ENCODE data around the gene VAPA.

VAPA gene

GRCh38 chr18:9930299-9930884, 16.6 kb downstream of the VAPA start:
- DNase-seq (ENCODE audit: low read depth in 1 of 2, low spot score in 1 of 2): no peak
- H3K27ac ChIP-seq (replicated peaks): no peak overlapping the region
- H3K4me3 ChIP-seq (replicated peaks; ENCODE audit: insufficient read depth, low read length): no peak overlapping the region
- H3K27me3 ChIP-seq (ENCODE audit: insufficient read depth, poor library complexity, severe bottlenecking): no peaks in the 10 kb centered on the region
- TF ChIP-seq GABPA (IDR thresholded peaks at IDR 0.05; ENCODE audit: low read depth) (no peak), POLR2AphosphoS5 (IDR thresholded peaks at IDR 0.05; ENCODE audit: low read depth) (no peak)

- DNase-seq (ENCODE audit: low read depth in 1 of 2, low spot score in 1 of 2): no peak
- Histone ChIP-seq H3K4me3 (replicated peaks; ENCODE audit: insufficient read depth, low read length) (no peak overlapping the region), H3K27ac (replicated peaks) (no peak overlapping the region), H3K27me3 (ENCODE audit: insufficient read depth, poor library complexity, severe bottlenecking) (no peaks in the 10 kb centered on the region)
- TF ChIP-seq CTCF (IDR thresholded peaks at IDR 0.05; ENCODE audit: insufficient read depth, low read length) (no peak), REST (IDR thresholded peaks at IDR 0.05; ENCODE audit: insufficient replicate concordance, low read depth) (no peak), GABPA (IDR thresholded peaks at IDR 0.05; ENCODE audit: low read depth) (no peak), SPI1 (IDR thresholded peaks at IDR 0.05; ENCODE audit: borderline replicate concordance, low read depth) (no peak), POLR2AphosphoS5 (IDR thresholded peaks at IDR 0.05; ENCODE audit: low read depth) (no peak)
These were observed 17.3 kb downstream of the VAPA start for GRCh38 chr18:9931146-9931545.

- TF ChIP-seq GABPA (IDR thresholded peaks at IDR 0.05; ENCODE audit: low read depth) (no peak), REST (IDR thresholded peaks at IDR 0.05; ENCODE audit: insufficient replicate concordance, low read depth) (no peak)
- DNase-seq (ENCODE audit: low read depth in 1 of 2, low spot score in 1 of 2): no peak
- Histone ChIP-seq H3K27ac (replicated peaks) (no peak overlapping the region), H3K4me3 (replicated peaks; ENCODE audit: insufficient read depth, low read length) (no peak overlapping the region), H3K27me3 (ENCODE audit: insufficient read depth, poor library complexity, severe bottlenecking) (no peaks in the 10 kb centered on the region)
These were observed 17.9 kb downstream of the VAPA start for GRCh38 chr18:9931678-9932077.

DNA sequence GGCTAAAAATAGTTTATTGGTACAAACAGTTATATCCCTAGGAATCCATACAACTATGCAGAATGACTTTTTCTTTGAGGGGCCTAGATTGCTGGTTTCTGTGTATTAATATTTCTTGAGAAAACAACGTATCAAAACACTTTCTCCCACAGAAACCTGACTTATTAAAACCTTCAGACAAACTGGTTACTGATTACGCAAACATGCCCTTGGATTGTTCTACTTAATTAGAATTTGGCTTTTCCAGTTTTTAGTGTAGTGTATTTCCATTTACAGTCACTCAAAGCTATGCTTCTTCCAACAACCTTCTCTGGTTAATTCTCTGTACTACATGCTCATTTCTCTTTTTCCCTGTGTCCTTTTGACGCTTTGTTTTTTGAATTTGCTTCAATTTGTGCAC, 20.0 kb downstream of the VAPA start:
- TF ChIP-seq GABPA (IDR thresholded peaks at IDR 0.05; ENCODE audit: low read depth) (no peak), REST (IDR thresholded peaks at IDR 0.05; ENCODE audit: insufficient replicate concordance, low read depth) (no peak), SPI1 (IDR thresholded peaks at IDR 0.05; ENCODE audit: borderline replicate concordance, low read depth) (no peak), POLR2AphosphoS5 (IDR thresholded peaks at IDR 0.05; ENCODE audit: low read depth) (no peak), CTCF (IDR thresholded peaks at IDR 0.05; ENCODE audit: insufficient read depth, low read length) (no peak)
- Histone ChIP-seq H3K4me3 (replicated peaks; ENCODE audit: insufficient read depth, low read length) (no peak overlapping the region), H3K27ac (replicated peaks) (no peak overlapping the region), H3K27me3 (ENCODE audit: insufficient read depth, poor library complexity, severe bottlenecking) (no peaks in the 10 kb centered on the region)
- no peak for DNase-seq (ENCODE audit: low read depth in 1 of 2, low spot score in 1 of 2)
